Measurements from ENCODE around the gene UNC13C.

The UNC13C gene

DNA sequence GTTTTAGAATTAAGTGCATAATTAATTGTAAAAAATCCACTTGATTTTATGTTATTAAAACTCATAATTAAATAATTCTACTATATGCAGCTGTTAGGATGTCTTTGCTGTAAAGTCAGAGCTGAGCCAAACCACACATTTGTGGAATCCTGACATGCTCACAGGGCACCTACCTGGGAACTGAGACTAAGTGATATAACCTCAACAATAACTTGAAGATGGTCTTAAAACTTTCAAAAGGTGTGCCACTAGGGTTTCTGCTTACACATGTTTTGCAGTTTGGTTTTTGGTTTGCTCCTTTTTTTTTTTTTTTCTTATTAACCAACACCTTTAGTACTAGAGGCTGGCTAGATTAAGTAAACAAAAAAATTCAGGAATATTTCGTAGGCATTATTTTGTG lies 549.8 kb downstream of the UNC13C start:
- TF ChIP-seq TCF12 (IDR thresholded peaks at IDR 0.05; ENCODE audit: low read depth) (no peak), ZBTB7A (IDR thresholded peaks at IDR 0.05; ENCODE audit: low read depth) (no peak), YY1 (IDR thresholded peaks at IDR 0.05; ENCODE audit: low read depth) (no peak), FOXM1 (IDR thresholded peaks at IDR 0.05; ENCODE audit: borderline replicate concordance, low read depth) (no peak), TEAD4 (IDR thresholded peaks at IDR 0.05) (no peak), EP300 (IDR thresholded peaks at IDR 0.05; ENCODE audit: borderline replicate concordance) (no peak), RAD21 (IDR thresholded peaks at IDR 0.05; ENCODE audit: low read depth) (no peak), CEBPB (IDR thresholded peaks at IDR 0.05) (no peak), EGR1 (IDR thresholded peaks at IDR 0.05) (no peak), CREB1 (IDR thresholded peaks at IDR 0.05; ENCODE audit: low read depth) (no peak), NFIC (IDR thresholded peaks at IDR 0.05) (no peak), TAF1 (IDR thresholded peaks at IDR 0.05; ENCODE audit: low read depth) (no peak)
- TF ChIP-seq, protein P1, sequence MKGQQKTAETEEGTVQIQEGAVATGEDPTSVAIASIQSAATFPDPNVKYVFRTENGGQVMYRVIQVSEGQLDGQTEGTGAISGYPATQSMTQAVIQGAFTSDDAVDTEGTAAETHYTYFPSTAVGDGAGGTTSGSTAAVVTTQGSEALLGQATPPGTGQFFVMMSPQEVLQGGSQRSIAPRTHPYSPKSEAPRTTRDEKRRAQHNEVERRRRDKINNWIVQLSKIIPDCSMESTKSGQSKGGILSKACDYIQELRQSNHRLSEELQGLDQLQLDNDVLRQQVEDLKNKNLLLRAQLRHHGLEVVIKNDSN (IDR thresholded peaks at IDR 0.05), result no peak
- TF ChIP-seq, protein P2, sequence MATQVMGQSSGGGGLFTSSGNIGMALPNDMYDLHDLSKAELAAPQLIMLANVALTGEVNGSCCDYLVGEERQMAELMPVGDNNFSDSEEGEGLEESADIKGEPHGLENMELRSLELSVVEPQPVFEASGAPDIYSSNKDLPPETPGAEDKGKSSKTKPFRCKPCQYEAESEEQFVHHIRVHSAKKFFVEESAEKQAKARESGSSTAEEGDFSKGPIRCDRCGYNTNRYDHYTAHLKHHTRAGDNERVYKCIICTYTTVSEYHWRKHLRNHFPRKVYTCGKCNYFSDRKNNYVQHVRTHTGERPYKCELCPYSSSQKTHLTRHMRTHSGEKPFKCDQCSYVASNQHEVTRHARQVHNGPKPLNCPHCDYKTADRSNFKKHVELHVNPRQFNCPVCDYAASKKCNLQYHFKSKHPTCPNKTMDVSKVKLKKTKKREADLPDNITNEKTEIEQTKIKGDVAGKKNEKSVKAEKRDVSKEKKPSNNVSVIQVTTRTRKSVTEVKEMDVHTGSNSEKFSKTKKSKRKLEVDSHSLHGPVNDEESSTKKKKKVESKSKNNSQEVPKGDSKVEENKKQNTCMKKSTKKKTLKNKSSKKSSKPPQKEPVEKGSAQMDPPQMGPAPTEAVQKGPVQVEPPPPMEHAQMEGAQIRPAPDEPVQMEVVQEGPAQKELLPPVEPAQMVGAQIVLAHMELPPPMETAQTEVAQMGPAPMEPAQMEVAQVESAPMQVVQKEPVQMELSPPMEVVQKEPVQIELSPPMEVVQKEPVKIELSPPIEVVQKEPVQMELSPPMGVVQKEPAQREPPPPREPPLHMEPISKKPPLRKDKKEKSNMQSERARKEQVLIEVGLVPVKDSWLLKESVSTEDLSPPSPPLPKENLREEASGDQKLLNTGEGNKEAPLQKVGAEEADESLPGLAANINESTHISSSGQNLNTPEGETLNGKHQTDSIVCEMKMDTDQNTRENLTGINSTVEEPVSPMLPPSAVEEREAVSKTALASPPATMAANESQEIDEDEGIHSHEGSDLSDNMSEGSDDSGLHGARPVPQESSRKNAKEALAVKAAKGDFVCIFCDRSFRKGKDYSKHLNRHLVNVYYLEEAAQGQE (IDR thresholded peaks at IDR 0.05; ENCODE audit: low read depth), result no peak
- TF ChIP-seq, protein P3, sequence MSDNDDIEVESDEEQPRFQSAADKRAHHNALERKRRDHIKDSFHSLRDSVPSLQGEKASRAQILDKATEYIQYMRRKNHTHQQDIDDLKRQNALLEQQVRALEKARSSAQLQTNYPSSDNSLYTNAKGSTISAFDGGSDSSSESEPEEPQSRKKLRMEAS (IDR thresholded peaks at IDR 0.05), result no peak

DNA sequence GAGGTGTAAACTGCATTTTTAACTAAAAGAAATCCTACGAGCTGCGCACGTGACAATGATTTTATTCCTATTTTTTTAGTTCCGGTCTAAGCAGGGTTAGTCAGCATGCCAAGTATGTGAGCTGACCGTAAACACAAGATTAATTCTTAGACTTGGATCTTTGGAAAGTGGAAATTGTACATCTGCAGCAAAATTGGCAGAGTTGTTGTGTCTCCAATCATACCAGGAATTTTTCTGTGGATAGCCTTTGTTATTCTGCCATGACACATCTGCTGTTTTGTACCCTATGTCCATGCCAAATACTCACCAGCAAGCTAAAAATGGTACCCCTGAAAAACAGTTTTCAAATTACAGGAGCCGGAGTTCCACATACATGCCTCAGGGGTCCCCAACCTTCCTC lies 562.5 kb downstream of the UNC13C start:
- TF ChIP-seq, protein P1 (IDR thresholded peaks at IDR 0.05), result no peak
- TF ChIP-seq TAF1 (IDR thresholded peaks at IDR 0.05; ENCODE audit: low read depth) (no peak), EGR1 (IDR thresholded peaks at IDR 0.05) (no peak), RAD21 (IDR thresholded peaks at IDR 0.05; ENCODE audit: low read depth) (no peak)
- TF ChIP-seq, protein P3 (IDR thresholded peaks at IDR 0.05), result no peak

DNA sequence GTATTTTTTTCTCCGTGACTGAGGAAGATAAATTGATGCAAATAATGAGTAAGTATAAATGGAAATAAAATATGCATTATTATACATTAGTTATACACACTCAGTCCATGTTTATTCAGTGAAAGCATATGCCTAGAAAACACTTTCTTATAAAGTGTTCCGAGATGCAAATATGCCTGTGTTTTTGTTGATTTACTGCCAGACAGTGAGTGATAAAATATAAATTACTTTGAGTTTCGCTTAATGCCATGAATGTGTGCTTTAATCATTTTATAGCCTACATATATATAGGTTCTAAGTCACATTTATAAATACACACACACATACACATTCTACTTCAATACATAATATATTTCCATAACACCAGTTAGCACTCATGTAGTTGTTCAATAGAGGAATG lies 569.2 kb downstream of the UNC13C start:
- TF ChIP-seq EP300 (IDR thresholded peaks at IDR 0.05; ENCODE audit: borderline replicate concordance), result no peak
- no peak for TF ChIP-seq EGR1 (IDR thresholded peaks at IDR 0.05)
- TF ChIP-seq, protein P2 (IDR thresholded peaks at IDR 0.05; ENCODE audit: low read depth), result no peak

DNA sequence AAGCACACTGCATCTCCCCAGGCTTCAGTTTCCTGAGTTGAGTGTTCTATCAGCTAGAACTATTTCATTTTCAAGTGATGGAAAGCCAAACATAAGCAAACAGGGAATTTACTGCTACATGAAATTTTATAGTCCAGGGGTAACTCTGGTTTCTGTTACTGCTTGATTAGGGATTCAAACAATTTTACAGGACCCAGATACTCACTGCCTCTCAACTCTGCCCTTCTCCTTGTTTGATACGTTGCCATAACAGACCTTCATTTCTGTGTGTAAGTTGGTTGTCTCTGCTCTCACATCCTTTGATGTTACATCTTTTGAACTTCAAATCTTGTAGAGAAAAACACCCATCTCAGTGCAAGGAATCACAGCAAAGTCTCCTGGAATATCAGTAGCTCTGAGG lies 572.7 kb downstream of the UNC13C start:
- TF ChIP-seq TEAD4 (IDR thresholded peaks at IDR 0.05) (no peak), EGR1 (IDR thresholded peaks at IDR 0.05) (no peak), CEBPB (IDR thresholded peaks at IDR 0.05) (no peak), EP300 (IDR thresholded peaks at IDR 0.05; ENCODE audit: borderline replicate concordance) (no peak), CREB1 (IDR thresholded peaks at IDR 0.05; ENCODE audit: low read depth) (no peak), TAF1 (IDR thresholded peaks at IDR 0.05; ENCODE audit: low read depth) (no peak), NFIC (IDR thresholded peaks at IDR 0.05) (no peak), FOXM1 (IDR thresholded peaks at IDR 0.05; ENCODE audit: borderline replicate concordance, low read depth) (no peak), ZBTB7A (IDR thresholded peaks at IDR 0.05; ENCODE audit: low read depth) (no peak), RAD21 (IDR thresholded peaks at IDR 0.05; ENCODE audit: low read depth) (no peak), YY1 (IDR thresholded peaks at IDR 0.05; ENCODE audit: low read depth) (no peak), TCF12 (IDR thresholded peaks at IDR 0.05; ENCODE audit: low read depth) (no peak)
- TF ChIP-seq, protein P1 (IDR thresholded peaks at IDR 0.05), result no peak
- TF ChIP-seq, protein P2 (IDR thresholded peaks at IDR 0.05; ENCODE audit: low read depth), result no peak
- TF ChIP-seq, protein P3 (IDR thresholded peaks at IDR 0.05), result no peak

Measured in Ishikawa (cell line).